HTR-8/SVneo (cell line): ENCODE measurements around the gene PIGR.

ENCODE experiments used
- DNase-seq: peaks from one replicate; pipeline ENCODE4 v3.0.0; 2011; ENCODE audit warnings: low spot score, mixed read lengths; ENCODE audit not compliant: insufficient read length
- FAIRE-seq: peaks from 2 replicates; lab custom pipeline; 2011; peaks lifted over from hg19 to GRCh38; lab: Jason Lieb, UNC

PIGR gene

DNA sequence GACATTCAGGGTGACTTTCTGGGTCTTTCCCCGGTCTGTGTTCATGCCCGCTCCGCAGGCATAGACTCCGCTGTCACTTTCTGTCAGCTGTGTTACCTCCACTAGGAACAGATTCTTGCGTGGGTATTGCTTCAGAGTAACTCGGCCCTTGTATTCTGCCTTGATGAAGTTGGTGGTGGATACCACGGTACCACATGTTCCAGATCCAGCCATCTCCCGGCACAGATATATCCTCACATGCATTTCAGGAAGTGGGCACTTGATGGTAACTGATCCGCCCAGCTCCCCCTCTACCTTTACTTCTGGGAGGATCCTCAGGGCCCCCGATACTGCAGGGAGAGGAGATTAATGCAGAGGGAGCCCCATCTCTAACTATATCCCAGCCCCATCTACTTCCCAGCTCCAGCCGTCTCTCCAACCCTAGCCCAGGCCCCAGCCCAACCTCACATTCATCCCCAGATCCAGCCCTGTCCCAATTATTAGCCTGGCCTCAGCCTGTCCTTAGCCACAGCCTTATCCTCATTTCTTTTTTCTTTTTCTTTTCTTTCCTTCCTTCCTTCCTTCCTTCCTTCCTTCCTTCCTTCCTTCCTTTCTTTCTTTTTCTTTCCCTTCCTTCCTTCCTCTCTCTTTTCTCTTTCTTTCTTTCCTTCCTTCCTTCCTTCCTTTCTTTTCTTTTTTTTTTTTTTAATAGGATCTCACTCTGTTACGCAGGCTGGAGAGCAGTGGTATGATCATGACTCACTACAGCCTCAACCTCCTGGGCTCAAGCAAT is 32.3 kb downstream of the PIGR start:
- FAIRE-seq: no peak

DNA sequence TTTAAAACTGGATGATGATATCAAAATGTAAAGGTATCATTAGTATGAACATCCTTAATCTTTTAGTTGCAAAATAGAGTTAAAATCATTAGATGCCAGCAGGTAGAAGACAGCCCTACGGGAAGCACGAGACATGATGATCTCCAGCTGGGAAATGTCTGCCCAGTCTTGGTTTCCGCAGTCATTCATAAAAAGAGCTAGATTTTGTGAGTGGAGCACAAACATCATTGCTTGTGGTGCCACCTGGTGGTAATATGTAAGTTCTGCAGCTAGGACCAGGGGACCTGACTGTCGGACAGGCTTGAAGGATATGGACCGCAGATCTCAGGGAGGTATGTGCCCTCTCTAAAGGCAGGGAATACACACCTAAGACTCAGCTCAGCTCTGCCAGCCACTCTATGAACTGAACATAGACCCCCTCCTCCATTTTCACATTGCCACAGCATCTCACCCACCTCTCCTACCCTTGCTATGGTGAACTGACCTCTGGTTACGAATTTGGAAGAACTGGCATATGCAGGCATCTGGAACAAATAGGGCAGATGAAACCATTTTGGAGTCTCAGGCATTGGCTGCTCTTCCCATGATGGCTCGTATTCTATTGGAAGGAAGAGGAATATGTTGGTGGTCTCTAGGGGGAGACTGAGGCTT is 33.7 kb downstream of the PIGR start:
- peak; percentile 75 for DNase-seq
- no peak for FAIRE-seq

More for the DNA sequence above, 32.3 kb downstream of the PIGR start:
- no peak for DNase-seq

DNA sequence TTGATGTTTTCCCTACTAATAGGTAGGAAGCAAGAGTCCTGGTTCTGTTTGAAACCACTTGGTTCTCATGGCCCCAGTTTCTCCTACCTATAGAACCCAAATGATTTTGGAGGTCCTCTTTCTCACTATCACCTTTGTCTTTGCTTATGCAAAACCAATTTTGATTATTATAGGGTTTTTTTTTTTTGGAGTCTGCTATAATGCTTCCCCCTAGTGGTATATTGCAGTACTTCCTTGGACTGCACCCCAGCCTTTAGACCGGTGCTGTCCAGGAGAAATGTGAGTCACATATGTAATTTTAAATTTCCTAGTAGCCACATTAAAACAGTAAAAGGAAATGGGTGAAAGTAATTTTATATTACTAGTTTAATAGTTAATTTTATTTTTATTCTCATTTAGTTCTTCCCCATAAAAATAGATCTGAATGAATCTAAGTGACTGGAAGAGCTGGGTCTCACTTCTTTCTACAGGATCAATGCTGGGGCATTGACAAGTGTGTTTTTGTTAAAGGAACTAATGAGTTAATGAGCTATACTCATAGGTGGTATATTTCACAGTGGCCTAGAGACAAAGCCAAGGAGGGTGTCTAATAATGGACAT is 35.1 kb downstream of the PIGR start:
- FAIRE-seq: no peak
- peak; percentile 72 for DNase-seq

DNA sequence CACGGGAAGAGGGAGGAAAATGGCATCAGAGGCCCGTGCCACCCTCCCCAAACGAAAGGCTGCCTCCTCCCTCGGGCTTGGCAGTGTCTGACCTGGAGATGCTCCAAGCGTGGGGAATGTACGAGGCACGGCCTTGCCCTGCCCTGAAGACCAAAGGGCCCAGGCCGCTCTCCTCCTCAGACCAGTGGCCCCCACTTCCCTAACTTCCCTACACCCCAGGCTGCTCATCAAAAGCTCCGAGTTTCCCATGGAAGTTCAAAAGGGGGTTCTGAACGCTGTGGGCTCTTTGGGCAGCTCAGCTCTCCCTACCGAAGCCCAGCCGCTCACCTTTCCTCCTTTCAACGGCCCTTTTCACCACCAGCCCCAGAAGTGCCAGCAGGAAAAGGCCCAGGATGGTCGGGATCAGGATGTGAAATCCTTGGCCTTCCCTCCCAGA is 36.4 kb downstream of the PIGR start:
- FAIRE-seq: no peak
- DNase-seq: no peak

DNA sequence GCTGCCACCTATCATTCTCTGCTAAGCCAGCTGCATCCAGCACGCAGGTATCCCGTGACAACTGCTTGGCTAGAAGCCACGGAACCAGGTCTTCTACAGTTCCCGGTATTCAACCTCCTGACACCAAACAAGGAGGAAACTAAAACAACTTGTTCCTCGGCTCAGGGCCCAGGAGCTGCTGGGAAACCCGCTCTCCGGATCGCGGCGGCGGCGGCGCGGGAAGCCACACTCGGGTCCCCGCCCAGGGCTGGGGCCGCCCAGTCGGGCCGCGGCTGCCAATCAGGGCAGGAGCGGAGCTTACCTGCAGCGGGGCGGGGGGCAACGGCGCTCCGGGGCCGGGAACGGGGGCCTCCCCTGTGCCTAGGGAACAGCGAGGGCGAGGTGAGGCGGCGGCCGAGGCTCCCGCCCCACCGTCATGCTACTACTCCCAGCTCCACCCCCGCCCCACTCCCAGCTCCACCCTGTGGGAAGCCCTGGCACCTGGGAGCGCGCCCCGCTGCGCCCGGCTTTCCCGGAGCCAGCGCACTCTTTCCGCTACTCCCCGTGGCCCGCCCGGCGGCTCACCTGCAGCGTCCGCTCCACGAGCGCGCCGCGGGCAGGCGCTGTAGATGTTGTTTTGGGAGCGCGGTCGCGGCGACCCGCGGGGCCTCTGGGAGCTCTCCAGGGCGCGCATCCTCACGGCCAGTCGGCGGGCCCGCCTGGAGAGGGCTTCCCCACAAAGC is 36.9 kb downstream of the PIGR start:
- DNase-seq: peak; percentile 36

DNA sequence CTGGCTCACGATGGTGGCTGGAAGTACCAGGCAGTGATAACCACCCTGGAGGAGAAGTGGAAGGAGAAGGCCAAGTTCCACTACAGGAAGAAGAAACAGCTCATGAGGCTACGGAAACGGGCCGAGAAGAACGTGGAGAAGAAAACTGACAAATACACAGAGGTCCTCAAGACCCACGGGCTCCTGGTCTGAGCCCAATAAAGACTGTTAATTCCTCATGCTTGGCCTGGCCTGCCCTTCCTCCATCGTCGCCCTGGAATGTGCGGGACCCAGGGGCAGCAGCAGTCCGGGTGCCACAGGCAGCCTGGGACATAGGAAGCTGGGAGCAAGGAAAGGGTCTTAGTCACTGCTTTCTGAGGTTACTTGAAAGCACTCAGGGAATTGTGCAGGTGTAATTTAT is 38.2 kb downstream of the PIGR start:
- DNase-seq: no peak
- FAIRE-seq: no peak

More for the DNA sequence above, 36.9 kb downstream of the PIGR start:
- FAIRE-seq: no peak

DNA sequence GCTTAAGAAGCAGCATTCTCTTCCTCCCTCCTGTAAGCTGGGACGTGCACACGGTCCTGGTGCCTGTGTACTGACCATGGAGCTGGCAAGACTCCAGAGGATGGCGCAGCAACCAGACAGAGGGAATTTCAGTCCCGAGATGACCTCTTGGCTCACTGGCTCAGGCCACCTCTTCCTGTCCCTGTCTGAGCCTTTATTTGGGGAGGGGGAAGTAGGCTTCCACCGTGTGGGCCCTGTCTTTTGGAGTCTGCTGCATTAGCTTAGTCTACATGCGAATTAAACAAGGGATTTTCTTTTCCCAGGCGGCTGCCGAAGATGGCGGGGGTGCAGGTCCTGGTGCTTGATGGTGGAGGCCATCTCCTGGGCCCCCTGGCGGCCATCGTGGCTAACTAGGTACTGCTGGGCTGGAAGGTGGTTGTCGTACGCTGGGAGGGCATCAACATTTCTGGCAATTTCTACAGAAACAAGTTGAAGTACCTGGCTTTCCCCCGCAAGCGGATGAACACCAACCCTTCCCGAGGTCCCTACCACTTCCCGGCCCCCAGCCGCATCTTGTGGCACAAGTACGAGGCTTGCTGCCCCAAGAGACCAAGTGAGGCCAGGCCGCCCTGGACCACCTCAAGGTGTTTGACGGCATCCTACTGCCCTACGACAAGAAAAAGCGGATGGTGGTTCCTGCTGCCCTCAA is 38.8 kb downstream of the PIGR start:
- no peak for FAIRE-seq
- DNase-seq: no peak

DNA sequence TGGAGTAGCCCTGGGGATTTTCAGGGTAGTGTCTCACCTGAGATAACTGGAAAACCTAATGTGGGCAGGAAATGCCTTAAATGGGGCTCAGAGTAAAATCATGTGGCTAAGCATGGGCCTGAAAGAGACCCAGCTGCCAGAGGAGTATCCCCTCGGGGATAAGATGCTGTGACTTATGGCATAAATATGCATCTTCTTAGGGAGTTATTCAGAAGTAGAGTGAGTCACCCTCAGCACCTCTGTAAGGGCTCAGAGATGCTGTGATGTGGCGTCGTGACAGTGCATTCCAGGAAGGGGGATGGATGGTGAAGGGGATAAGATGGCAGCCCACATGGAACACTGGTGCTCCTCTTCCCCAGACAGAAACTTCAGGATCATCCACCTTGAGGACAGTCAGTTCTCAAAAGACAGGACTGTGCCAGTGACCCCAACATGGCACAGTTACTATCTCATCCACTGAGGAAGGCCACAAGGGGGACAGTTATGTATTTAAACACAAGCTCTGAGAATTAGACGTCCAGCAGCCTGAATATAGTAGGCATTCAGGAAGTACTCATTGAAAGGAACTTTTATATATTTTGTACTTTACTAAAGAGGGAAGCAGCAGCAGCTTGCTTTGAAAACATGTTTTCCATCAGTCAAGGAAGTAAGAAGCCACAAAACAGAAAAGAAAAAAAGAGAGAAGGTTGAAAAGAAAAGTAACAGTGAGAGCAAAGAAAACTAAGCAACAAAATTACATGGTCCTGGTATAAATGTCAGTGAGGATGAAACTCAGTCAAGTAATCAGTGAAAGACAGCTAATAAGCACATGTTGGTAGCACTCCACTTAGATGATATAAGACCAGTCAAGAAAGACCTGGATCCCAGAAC is 40.7 kb downstream of the PIGR start:
- FAIRE-seq: peak; percentile 54
- peak; percentile 83 for DNase-seq

DNA sequence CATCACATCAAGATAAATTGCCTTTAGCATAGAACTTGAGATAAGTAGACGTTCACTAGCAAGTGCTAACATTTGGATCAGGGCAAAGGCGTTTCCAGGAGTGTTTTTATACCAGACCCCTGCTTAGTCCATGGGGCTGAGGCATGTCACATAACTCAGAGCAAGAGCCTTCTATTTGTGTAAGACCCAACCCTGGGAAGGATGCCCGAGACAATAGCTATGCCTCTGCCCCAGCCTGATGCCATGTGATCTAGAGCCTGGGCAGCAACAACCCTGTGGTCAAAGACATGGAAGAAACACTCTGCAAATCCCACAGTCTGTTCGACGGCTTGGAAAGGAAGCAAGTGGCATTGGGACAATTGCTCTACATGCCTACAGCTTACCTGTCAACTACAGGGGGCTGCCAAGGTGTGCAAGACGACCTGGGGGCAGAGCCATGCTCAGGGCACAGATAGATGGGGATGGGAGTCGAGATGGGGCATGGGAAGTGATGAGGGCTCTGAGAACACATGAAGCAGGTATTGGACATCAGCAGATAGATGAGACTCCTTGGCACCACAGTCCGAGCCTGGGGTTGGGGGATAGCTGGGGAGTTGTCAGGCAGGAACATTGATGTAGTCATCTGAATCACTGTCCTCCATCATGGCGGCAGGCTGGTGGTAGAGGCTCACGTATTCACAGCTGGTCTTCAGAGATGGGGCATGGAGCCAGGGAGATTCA is 41.7 kb downstream of the PIGR start:
- DNase-seq (no peak), FAIRE-seq (no peak)

DNA sequence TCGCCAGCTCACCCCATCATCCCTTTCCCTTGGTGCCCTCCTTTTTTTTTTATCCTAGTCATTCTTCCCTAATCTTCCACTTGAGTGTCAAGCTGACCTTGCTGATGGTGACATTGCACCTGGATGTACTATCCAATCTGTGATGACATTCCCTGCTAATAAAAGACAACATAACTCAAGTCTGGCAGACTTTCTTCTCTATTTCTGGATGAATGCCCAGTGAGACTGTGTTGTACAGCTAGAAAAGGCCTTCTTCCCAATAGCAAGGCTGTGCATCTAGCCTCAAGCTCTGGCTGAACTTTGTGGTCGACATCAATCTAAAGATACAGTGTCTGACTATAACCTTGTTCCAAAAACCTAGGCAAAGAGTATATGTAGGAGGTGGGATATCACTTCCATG is 42.6 kb downstream of the PIGR start:
- DNase-seq: no peak

DNA sequence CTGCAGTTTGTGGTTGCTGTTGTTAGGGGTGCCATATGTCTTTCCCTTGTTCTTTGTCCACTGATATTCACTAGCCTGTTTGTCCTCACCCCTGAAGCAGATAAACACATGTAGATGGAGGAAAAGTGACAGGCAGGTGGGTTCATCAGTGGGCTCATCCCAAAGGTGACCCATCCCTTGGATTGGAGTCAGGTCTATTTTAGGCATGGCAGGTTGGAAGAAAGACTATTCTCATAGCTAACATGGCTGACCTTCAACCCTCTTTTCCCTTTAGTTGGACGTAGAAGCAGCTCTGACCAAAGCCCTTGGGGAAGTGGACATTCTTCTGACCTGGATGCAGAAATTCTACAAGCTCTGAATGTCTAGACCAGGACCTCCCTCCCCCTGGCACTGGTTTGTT is 43.6 kb downstream of the PIGR start:
- DNase-seq: no peak
- FAIRE-seq: no peak

More for the DNA sequence above, 42.6 kb downstream of the PIGR start:
- FAIRE-seq: no peak

DNA sequence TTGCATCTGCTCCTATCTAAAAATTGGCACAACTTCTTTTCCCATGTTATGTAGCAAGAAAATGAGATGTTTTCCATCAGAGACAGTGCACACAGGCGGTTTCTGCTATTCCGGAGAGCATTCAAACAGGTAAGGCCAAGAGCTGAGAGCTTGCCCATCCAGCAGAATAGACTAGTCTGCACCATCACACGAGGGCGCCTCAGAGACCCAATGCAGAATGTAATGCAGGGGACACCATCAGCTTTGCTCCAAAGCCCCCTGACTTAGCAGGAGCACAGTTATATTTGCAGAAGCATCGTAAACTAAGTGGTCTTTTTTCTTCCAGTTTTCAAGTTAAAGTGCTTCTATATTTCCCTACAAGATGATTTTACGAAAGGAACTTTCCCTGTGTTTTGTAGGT is 44.3 kb downstream of the PIGR start:
- DNase-seq (no peak), FAIRE-seq (no peak)

DNA sequence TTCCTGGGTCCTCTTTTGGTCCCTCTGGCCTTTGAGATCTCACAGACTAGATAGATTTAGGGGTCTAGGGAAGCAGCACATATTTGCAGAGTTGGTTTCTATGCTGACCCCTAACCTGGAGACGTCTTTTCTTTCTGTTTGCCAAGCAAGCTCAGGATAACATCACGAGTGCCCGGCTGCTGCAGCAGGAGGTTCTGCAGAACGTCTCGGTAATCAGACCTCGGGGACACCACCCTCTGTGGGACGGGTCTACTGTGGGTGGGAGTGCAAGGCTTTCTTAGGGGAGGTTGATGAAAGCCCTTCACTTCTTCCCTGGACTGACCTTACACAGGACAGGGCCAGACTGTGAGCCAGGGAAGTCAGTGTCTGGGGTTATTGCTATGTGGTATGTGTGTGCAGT is 46.1 kb downstream of the PIGR start:
- no peak for FAIRE-seq
- no peak for DNase-seq

DNA sequence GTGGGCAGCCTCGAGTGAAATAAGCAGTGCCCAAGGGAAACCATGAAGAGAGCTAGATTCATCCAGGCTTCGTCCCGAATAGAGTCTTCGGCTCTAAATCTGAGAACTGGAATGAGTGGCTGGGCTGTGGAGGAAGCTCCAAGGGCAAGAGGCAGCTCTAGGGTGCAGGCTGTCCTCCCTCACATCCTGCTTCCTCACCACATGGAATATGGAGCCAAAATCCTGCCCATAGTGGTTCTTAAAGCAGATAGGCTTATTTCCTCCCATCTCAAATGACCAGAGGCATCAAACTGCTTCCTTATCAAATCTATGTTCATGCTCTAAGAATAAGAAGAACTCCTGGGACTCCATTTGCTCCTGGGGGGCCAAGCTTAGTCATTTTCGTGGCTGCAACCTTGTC is 46.5 kb downstream of the PIGR start:
- no peak for DNase-seq
- no peak for FAIRE-seq

DNA sequence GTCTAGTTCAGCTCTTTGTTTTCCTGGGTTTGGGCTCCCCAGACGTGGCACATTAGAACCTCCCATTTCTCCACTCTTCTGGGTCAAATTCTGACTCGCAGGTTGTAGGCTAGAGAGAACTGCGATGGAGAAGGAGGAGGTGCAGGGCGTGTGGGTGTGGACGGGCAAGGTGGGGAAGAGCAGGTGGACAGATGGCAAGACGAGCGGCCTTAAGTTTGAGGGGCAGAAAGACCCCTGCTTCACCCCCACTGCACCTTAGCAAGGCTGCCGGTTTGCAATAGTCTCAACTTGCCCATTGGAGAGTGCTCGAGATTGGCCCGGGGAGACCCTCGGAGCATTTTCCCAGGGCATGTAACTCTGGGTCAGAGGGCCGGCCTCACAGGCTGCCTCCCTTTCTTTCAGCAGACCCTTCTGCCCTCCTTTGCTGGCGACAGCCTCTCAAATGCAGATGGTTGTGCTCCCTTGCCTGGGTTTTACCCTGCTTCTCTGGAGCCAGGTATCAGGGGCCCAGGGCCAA is 47.3 kb downstream of the PIGR start:
- FAIRE-seq: no peak
- no peak for DNase-seq

DNA sequence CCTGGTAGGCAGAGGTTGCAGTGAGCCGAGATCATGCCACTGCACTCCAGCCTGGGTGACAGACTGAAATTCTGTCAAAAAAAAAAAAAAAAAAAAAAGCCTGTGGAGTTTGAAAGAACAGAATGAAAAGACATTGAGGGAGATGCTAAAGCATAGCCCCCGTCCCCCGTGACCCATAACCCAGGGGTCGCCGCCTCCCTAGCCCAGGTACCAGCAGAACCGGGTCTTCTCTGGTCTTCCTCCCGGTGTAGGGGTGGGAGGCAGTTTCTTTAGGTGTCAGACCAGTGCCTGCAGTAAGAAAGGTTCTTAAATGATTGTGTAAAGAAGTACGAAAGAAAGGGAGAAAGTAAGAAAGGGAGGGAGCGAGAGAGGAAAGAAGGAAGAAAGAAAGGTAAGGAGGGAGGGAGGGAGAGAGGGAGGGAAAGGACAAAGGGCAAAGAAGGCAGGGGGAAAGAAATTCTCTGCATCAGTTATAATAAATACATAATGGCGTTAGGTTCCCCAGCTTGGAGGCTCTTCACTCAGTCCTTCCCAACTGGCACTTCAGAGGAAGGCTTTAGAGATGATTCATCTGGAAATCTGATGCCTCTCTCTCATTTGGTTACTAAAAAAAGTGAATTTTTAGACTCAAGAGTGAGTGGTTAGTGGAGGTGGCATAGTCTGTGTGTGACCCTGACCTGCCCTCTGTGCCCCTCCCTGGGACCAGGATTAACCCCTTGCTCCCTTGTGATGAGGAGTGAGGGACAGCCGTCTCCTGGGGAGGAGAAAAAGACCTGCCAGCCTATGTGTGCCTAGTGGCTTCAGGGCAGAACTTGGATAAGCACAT is 48.0 kb downstream of the PIGR start:
- FAIRE-seq (peak; percentile 48), DNase-seq (peak; percentile 59)

DNA sequence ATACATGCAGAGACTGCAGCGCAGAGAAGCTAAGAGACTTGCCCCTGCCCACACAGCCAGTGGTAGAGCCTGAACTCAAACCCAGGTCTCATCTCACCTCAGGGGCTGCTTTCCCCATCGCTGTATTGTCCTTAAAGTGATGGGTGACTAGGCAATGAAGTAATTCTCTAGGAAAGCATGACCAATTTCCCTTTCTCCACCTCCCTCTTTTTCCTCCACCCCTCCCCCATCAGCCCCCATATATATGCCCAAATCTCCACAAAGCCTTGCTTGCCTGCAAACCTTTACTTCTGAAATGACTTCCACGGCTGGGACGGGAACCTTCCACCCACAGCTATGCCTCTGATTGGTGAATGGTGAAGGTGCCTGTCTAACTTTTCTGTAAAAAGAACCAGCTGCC is 49.1 kb downstream of the PIGR start, which contains the start of gene IL24:
TSS of gene IL24 (plus strand) at position 269 of the 400 bp plus-strand sequence. CDS start 390 bp downstream, outside the sequence.
- DNase-seq: no peak
- no peak for FAIRE-seq
